ENCODE measurements around the gene ALOX5AP.
A peak's percentile ranks its signal among the peaks of the same experiment; 100 is the strongest.

Gene ALOX5AP

GRCh38 chr13:30796631-30797601 is 61.6 kb downstream of the ALOX5AP start:
- peak; percentile 75 for FAIRE-seq
- TF ChIP-seq TAF1 (IDR thresholded peaks at IDR 0.05; ENCODE audit: borderline replicate concordance, low read depth, low read length) (no peak), POLR2A (IDR thresholded peaks at IDR 0.05; ENCODE audit: low read depth, low read length) (no peak), POLR2AphosphoS5 (IDR thresholded peaks at IDR 0.05; ENCODE audit: low read depth, low read length) (no peak)
- DNase-seq (ENCODE audit: insufficient read length), result no peak

GRCh38 chr13:30797847-30798535 is 62.6 kb downstream of the ALOX5AP start:
- TF ChIP-seq POLR2A (IDR thresholded peaks at IDR 0.05; ENCODE audit: low read depth, low read length) (no peak), TAF1 (IDR thresholded peaks at IDR 0.05; ENCODE audit: borderline replicate concordance, low read depth, low read length) (no peak), POLR2AphosphoS5 (IDR thresholded peaks at IDR 0.05; ENCODE audit: low read depth, low read length) (no peak)
- DNase-seq (ENCODE audit: insufficient read length) (no peak), FAIRE-seq (no peak)

GRCh38 chr13:30798776-30799355 is 63.5 kb downstream of the ALOX5AP start:
- DNase-seq (ENCODE audit: insufficient read length), result no peak
- no peak for TF ChIP-seq POLR2AphosphoS5 (IDR thresholded peaks at IDR 0.05; ENCODE audit: low read depth, low read length)
- no peak for TF ChIP-seq TAF1 (IDR thresholded peaks at IDR 0.05; ENCODE audit: borderline replicate concordance, low read depth, low read length)
- no peak for TF ChIP-seq POLR2A (IDR thresholded peaks at IDR 0.05; ENCODE audit: low read depth, low read length)
- no peak for FAIRE-seq

- FAIRE-seq (no peak), DNase-seq (ENCODE audit: insufficient read length) (no peak)
- no peak for TF ChIP-seq TAF1 (IDR thresholded peaks at IDR 0.05; ENCODE audit: borderline replicate concordance, low read depth, low read length)
- TF ChIP-seq POLR2AphosphoS5 (IDR thresholded peaks at IDR 0.05; ENCODE audit: low read depth, low read length), result no peak
- no peak for TF ChIP-seq POLR2A (IDR thresholded peaks at IDR 0.05; ENCODE audit: low read depth, low read length)
Measured at GRCh38 chr13:30799356-30799824, 64.0 kb downstream of the ALOX5AP start.

- TF ChIP-seq TAF1 (IDR thresholded peaks at IDR 0.05; ENCODE audit: borderline replicate concordance, low read depth, low read length), result no peak
- TF ChIP-seq POLR2AphosphoS5 (IDR thresholded peaks at IDR 0.05; ENCODE audit: low read depth, low read length), result no peak
- TF ChIP-seq POLR2A (IDR thresholded peaks at IDR 0.05; ENCODE audit: low read depth, low read length), result no peak
- FAIRE-seq (no peak), DNase-seq (ENCODE audit: insufficient read length) (no peak)
Measured at GRCh38 chr13:30800107-30800506, 64.8 kb downstream of the ALOX5AP start.

GRCh38 chr13:30802501-30802900 is 67.2 kb downstream of the ALOX5AP start:
- TF ChIP-seq POLR2A (IDR thresholded peaks at IDR 0.05; ENCODE audit: low read depth, low read length) (no peak), TAF1 (IDR thresholded peaks at IDR 0.05; ENCODE audit: borderline replicate concordance, low read depth, low read length) (no peak), POLR2AphosphoS5 (IDR thresholded peaks at IDR 0.05; ENCODE audit: low read depth, low read length) (no peak)
- FAIRE-seq (peak; percentile 5), DNase-seq (ENCODE audit: insufficient read length) (no peak)

GRCh38 chr13:30802953-30803478 is 67.7 kb downstream of the ALOX5AP start:
- TF ChIP-seq TAF1 (IDR thresholded peaks at IDR 0.05; ENCODE audit: borderline replicate concordance, low read depth, low read length) (no peak), POLR2A (IDR thresholded peaks at IDR 0.05; ENCODE audit: low read depth, low read length) (no peak), POLR2AphosphoS5 (IDR thresholded peaks at IDR 0.05; ENCODE audit: low read depth, low read length) (no peak)
- DNase-seq (ENCODE audit: insufficient read length) (peak; percentile 65), FAIRE-seq (peak; percentile 89)

GRCh38 chr13:30803749-30804148 is 68.4 kb downstream of the ALOX5AP start:
- FAIRE-seq (no peak), DNase-seq (ENCODE audit: insufficient read length) (no peak)
- TF ChIP-seq POLR2A (IDR thresholded peaks at IDR 0.05; ENCODE audit: low read depth, low read length) (no peak), POLR2AphosphoS5 (IDR thresholded peaks at IDR 0.05; ENCODE audit: low read depth, low read length) (no peak), TAF1 (IDR thresholded peaks at IDR 0.05; ENCODE audit: borderline replicate concordance, low read depth, low read length) (no peak)

GRCh38 chr13:30804474-30804873 is 69.1 kb downstream of the ALOX5AP start:
- DNase-seq (ENCODE audit: insufficient read length), result no peak
- TF ChIP-seq TAF1 (IDR thresholded peaks at IDR 0.05; ENCODE audit: borderline replicate concordance, low read depth, low read length) (no peak), POLR2AphosphoS5 (IDR thresholded peaks at IDR 0.05; ENCODE audit: low read depth, low read length) (no peak), POLR2A (IDR thresholded peaks at IDR 0.05; ENCODE audit: low read depth, low read length) (no peak)
- FAIRE-seq, result no peak

GRCh38 chr13:30805132-30805537 is 69.8 kb downstream of the ALOX5AP start:
- TF ChIP-seq POLR2A (IDR thresholded peaks at IDR 0.05; ENCODE audit: low read depth, low read length) (no peak), POLR2AphosphoS5 (IDR thresholded peaks at IDR 0.05; ENCODE audit: low read depth, low read length) (no peak), TAF1 (IDR thresholded peaks at IDR 0.05; ENCODE audit: borderline replicate concordance, low read depth, low read length) (no peak)
- no peak for DNase-seq (ENCODE audit: insufficient read length)
- FAIRE-seq, result no peak

GRCh38 chr13:30805603-30806011 is 70.3 kb downstream of the ALOX5AP start:
- DNase-seq (ENCODE audit: insufficient read length) (no peak), FAIRE-seq (no peak)
- TF ChIP-seq POLR2A (IDR thresholded peaks at IDR 0.05; ENCODE audit: low read depth, low read length) (no peak), TAF1 (IDR thresholded peaks at IDR 0.05; ENCODE audit: borderline replicate concordance, low read depth, low read length) (no peak), POLR2AphosphoS5 (IDR thresholded peaks at IDR 0.05; ENCODE audit: low read depth, low read length) (no peak)

Data from GM12892 (cell line).